HepG2 (cell line): ENCODE measurements around the gene ATP6V1G2. TPM values are rescaled to one million over a fixed set of nuclear protein-coding genes. Genes with fewer than 3 reads are reported as not detected.

Experiments
- ATAD3A ChIP-seq: sonication (generic); formaldehyde crosslinking; IDR thresholded peaks from 2 replicates; pipeline ENCODE4 v1.4.0; 2020; ENCODE audit warnings: missing genetic modification reagents
- BORCS8-MEF2B ChIP-seq: sonication (generic); formaldehyde crosslinking; IDR thresholded peaks from 2 replicates; pipeline ENCODE4 v1.8.0; 2022; ENCODE audit warnings: mild to moderate bottlenecking, missing genetic modification reagents
- CENPX ChIP-seq: sonication (generic); formaldehyde crosslinking; IDR thresholded peaks from 2 replicates; pipeline ENCODE4 v1.9.0; 2021; ENCODE audit warnings: mild to moderate bottlenecking, missing genetic modification reagents, moderate library complexity
- ERF ChIP-seq: IDR thresholded peaks from 2 replicates; pipeline ENCODE4 v1.6.1; 2018; ENCODE audit warnings: missing biosample characterization, missing genetic modification reagents
- FIP1L1 ChIP-seq: fragments of 200-400 bp; formaldehyde crosslinking; IDR thresholded peaks from 2 replicates; pipeline ENCODE4 v1.6.1; 2018; ENCODE audit warnings: low read depth, mild to moderate bottlenecking, low read length, moderate library complexity, borderline replicate concordance; ENCODE audit not compliant: insufficient read depth
- FOXK2 ChIP-seq: fragments of 450-650 bp; IDR thresholded peaks from 2 replicates; pipeline ENCODE4 v1.6.1; 2016
- GTF3A ChIP-seq: sonication (generic); formaldehyde crosslinking; conservative IDR thresholded peaks from 2 replicates; pipeline ENCODE4 v1.4.0; 2020; ENCODE audit warnings: mild to moderate bottlenecking, missing genetic modification reagents
- IKZF4 ChIP-seq: sonication (generic); formaldehyde crosslinking; IDR thresholded peaks from 2 replicates; pipeline ENCODE4 v1.5.1; 2020; ENCODE audit warnings: borderline replicate concordance, mild to moderate bottlenecking, low read depth, missing genetic modification reagents; ENCODE audit errors: not compliant biosample characterization
- KLF11 ChIP-seq: IDR thresholded peaks from 2 replicates; pipeline ENCODE4 v1.6.1; 2016; ENCODE audit warnings: missing compliant biosample characterization
- NFIB ChIP-seq: sonication (generic); formaldehyde crosslinking; IDR thresholded peaks from 2 replicates; pipeline ENCODE4 v1.9.0; 2021; ENCODE audit warnings: missing genetic modification reagents, mild to moderate bottlenecking, borderline replicate concordance
- PAX8 ChIP-seq: sonication (generic); formaldehyde crosslinking; IDR thresholded peaks from 2 replicates; pipeline ENCODE4 v1.8.0; 2022; ENCODE audit warnings: mild to moderate bottlenecking, missing genetic modification reagents, borderline replicate concordance
- POGZ ChIP-seq: sonication (generic); formaldehyde crosslinking; IDR thresholded peaks from 2 replicates; pipeline ENCODE4 v1.4.0; 2020; ENCODE audit warnings: mild to moderate bottlenecking, missing genetic modification reagents
- POLR2A ChIP-seq, 2 experiments: IDR thresholded peaks; 2 replicates each; pipeline ENCODE4 v1.6.1; 2011; ENCODE audit warnings: low read depth in 2 of 2, low read length in 2 of 2, mild to moderate bottlenecking in 1 of 2, moderate library complexity in 1 of 2; ENCODE audit not compliant: insufficient read depth in 1 of 2
- RARA ChIP-seq: IDR thresholded peaks from 2 replicates; pipeline ENCODE4 v1.6.1; 2016; ENCODE audit warnings: missing genetic modification reagents, missing compliant biosample characterization
- RFX1 ChIP-seq: fragments of 450-650 bp; IDR thresholded peaks from 2 replicates; pipeline ENCODE4 v1.6.1; 2017
- TEAD2 ChIP-seq: sonication (generic); formaldehyde crosslinking; IDR thresholded peaks from 2 replicates; pipeline ENCODE4 v1.9.0; 2021; ENCODE audit warnings: missing genetic modification reagents
- THYN1 ChIP-seq: sonication (generic); formaldehyde crosslinking; IDR thresholded peaks from 2 replicates; pipeline ENCODE4 v1.8.1; 2023; ENCODE audit warnings: low read depth, mild to moderate bottlenecking, moderate library complexity, missing genetic modification reagents, borderline replicate concordance
- TP53 ChIP-seq: sonication (generic); formaldehyde crosslinking; conservative IDR thresholded peaks from 2 replicates; pipeline ENCODE4 v1.4.0; 2020; ENCODE audit warnings: missing genetic modification reagents
- ZBTB20 ChIP-seq: sonication (generic); formaldehyde crosslinking; IDR thresholded peaks from 2 replicates; pipeline ENCODE4 v1.8.1; 2023; ENCODE audit warnings: missing genetic modification reagents, low read depth, mild to moderate bottlenecking, borderline replicate concordance
- ZC3H4 ChIP-seq: sonication (generic); formaldehyde crosslinking; IDR thresholded peaks from 2 replicates; pipeline ENCODE4 v1.4.0; 2020; ENCODE audit warnings: missing genetic modification reagents, borderline replicate concordance
- ZMYM3 ChIP-seq: sonication (generic); formaldehyde crosslinking; IDR thresholded peaks from 2 replicates; pipeline ENCODE4 v1.5.1; 2020; ENCODE audit warnings: mild to moderate bottlenecking, missing genetic modification reagents
- ZNF138 ChIP-seq: sonication (generic); formaldehyde crosslinking; IDR thresholded peaks from 2 replicates; pipeline ENCODE4 v1.5.0; 2020; ENCODE audit warnings: mild to moderate bottlenecking, low read depth, missing genetic modification reagents
- ZNF180 ChIP-seq: sonication (generic); formaldehyde crosslinking; IDR thresholded peaks from 2 replicates; pipeline ENCODE4 v1.4.0; 2020; ENCODE audit warnings: low read depth, missing genetic modification reagents, borderline replicate concordance
- ZNF354B ChIP-seq: sonication (generic); formaldehyde crosslinking; IDR thresholded peaks from 2 replicates; pipeline ENCODE4 v1.8.0; 2022; ENCODE audit warnings: mild to moderate bottlenecking, missing genetic modification reagents
- ZNF605 ChIP-seq: sonication (generic); formaldehyde crosslinking; IDR thresholded peaks from 2 replicates; pipeline ENCODE4 v1.8.0; 2022; ENCODE audit warnings: mild to moderate bottlenecking, missing genetic modification reagents
- ZNF737 ChIP-seq: sonication (generic); formaldehyde crosslinking; IDR thresholded peaks from 2 replicates; pipeline ENCODE4 v1.5.0; 2020; ENCODE audit warnings: missing genetic modification reagents, mild to moderate bottlenecking, borderline replicate concordance
- ZSCAN22 ChIP-seq: sonication (generic); formaldehyde crosslinking; IDR thresholded peaks from 2 replicates; pipeline ENCODE4 v1.4.0; 2020; ENCODE audit warnings: mild to moderate bottlenecking, missing genetic modification reagents
- polyA plus RNA-seq, 8 experiments: library from polyadenylated mRNA; depleted of rRNA in 3 of 8; stranded (reverse) in 7 of 8; unstranded in 1 of 8; fragments of >200 nt; fragmentation: Illumina TruSeq in 4 of 8; extraction: Trizol in 4 of 8; gene quantifications; 2 replicates each; pipeline versions ENCODE4 v1.2.1 to v1.2.3, GENCODE V29; 2011 to 2016; ENCODE audit warnings: low read depth in 4 of 8, missing spikeins in 1 of 8, mixed read lengths in 1 of 8; ENCODE audit not compliant: insufficient read depth in 1 of 8
- total RNA-seq, 5 experiments: library from RNA; depleted of rRNA; stranded (reverse); fragments of >200 nt; fragmentation: Illumina TruSeq; extraction: Trizol; gene quantifications; 2 replicates each; pipeline ENCODE4 v1.2.3, GENCODE V29; 2016; ENCODE audit warnings: low read depth in 1 of 5
- TF ChIP-seq, protein P1 (sequence below): IDR thresholded peaks from 2 replicates; pipeline ENCODE4 v1.6.1; 2016; ENCODE audit warnings: low read depth, control low read depth
- TF ChIP-seq, protein P2 (sequence below): sonication (generic); formaldehyde crosslinking; IDR thresholded peaks from 2 replicates; pipeline ENCODE4 v1.5.1; 2020; ENCODE audit warnings: mild to moderate bottlenecking, missing genetic modification reagents, moderate library complexity
- TF ChIP-seq, protein P3 (sequence below): sonication (generic); formaldehyde crosslinking; IDR thresholded peaks from 2 replicates; pipeline ENCODE4 v1.4.0; 2020; ENCODE audit warnings: missing genetic modification reagents

The ATP6V1G2 gene
- total and polyA plus RNA-seq, 2 of the 13 experiments (the other 11 are each of a cell fraction or from before 2014, with no cell fraction given), result 0.27 to 0.83 TPM

GRCh38 chr6:31580807-31581433, 34.5 kb upstream of the ATP6V1G2 start (continued):
- peak; percentile 80 for TF ChIP-seq BORCS8-MEF2B (CRISPR knock-in tag)
- TF ChIP-seq THYN1 (CRISPR knock-in tag), result no peak
- TF ChIP-seq, protein P1, sequence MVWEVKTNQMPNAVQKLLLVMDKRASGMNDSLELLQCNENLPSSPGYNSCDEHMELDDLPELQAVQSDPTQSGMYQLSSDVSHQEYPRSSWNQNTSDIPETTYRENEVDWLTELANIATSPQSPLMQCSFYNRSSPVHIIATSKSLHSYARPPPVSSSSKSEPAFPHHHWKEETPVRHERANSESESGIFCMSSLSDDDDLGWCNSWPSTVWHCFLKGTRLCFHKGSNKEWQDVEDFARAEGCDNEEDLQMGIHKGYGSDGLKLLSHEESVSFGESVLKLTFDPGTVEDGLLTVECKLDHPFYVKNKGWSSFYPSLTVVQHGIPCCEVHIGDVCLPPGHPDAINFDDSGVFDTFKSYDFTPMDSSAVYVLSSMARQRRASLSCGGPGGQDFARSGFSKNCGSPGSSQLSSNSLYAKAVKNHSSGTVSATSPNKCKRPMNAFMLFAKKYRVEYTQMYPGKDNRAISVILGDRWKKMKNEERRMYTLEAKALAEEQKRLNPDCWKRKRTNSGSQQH, result no peak
- TF ChIP-seq ZMYM3, result peak; percentile 38; the same call in 1 of the 2 replicates
- TF ChIP-seq FOXK2, result no peak
- no peak for TF ChIP-seq NFIB
- TF ChIP-seq RARA, result 0 out of 2 replicates have a peak, but pooled peaks have one; percentile 20
- no peak for TF ChIP-seq ZNF354B (CRISPR knock-in tag)
- no peak for TF ChIP-seq ATAD3A (CRISPR knock-in tag)
- no peak for TF ChIP-seq CENPX
- TF ChIP-seq ZSCAN22 (CRISPR knock-in tag), result no peak
- TF ChIP-seq TP53 (CRISPR knock-in tag), result no peak
- no peak for TF ChIP-seq FIP1L1
- TF ChIP-seq ZNF138 (CRISPR knock-in tag), result no peak
- TF ChIP-seq POGZ (CRISPR knock-in tag), result peak; percentile 71; the same call in 1 of the 2 replicates
- no peak for TF ChIP-seq ZBTB20
- 0 out of 2 replicates have a peak, but pooled peaks have one; percentile 18 for TF ChIP-seq KLF11 (CRISPR knock-in tag)
- TF ChIP-seq TEAD2 (CRISPR knock-in tag), result peak; percentile 71; the same call in 1 of the 2 replicates
- TF ChIP-seq ERF, result peak; percentile 90; the same call in 1 of the 2 replicates
- TF ChIP-seq ZNF737, result peak; percentile 87; the same call in 1 of the 2 replicates
- TF ChIP-seq, protein P2, sequence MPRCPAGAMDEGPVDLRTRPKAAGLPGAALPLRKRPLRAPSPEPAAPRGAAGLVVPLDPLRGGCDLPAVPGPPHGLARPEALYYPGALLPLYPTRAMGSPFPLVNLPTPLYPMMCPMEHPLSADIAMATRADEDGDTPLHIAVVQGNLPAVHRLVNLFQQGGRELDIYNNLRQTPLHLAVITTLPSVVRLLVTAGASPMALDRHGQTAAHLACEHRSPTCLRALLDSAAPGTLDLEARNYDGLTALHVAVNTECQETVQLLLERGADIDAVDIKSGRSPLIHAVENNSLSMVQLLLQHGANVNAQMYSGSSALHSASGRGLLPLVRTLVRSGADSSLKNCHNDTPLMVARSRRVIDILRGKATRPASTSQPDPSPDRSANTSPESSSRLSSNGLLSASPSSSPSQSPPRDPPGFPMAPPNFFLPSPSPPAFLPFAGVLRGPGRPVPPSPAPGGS (CRISPR knock-in tag), result no peak
- TF ChIP-seq IKZF4 (CRISPR knock-in tag), result no peak
- peak; percentile 64; the same call in 1 of the 2 replicates for TF ChIP-seq ZNF605 (CRISPR knock-in tag)
- no peak for TF ChIP-seq ZNF180
- peak in 1 of 2 experiments; percentile 53; a peak in 1 of 4 replicates for TF ChIP-seq POLR2A (IDR thresholded peaks at IDR 0.05; ENCODE audit: insufficient read depth in 1 of 2, low read depth in 2 of 2, low read length in 2 of 2)
- TF ChIP-seq ZC3H4, result no peak
- no peak for TF ChIP-seq PAX8 (CRISPR knock-in tag)
- peak; percentile 69; the same call in 1 of the 2 replicates for TF ChIP-seq GTF3A (CRISPR knock-in tag)
- no peak for TF ChIP-seq RFX1
- TF ChIP-seq, protein P3, sequence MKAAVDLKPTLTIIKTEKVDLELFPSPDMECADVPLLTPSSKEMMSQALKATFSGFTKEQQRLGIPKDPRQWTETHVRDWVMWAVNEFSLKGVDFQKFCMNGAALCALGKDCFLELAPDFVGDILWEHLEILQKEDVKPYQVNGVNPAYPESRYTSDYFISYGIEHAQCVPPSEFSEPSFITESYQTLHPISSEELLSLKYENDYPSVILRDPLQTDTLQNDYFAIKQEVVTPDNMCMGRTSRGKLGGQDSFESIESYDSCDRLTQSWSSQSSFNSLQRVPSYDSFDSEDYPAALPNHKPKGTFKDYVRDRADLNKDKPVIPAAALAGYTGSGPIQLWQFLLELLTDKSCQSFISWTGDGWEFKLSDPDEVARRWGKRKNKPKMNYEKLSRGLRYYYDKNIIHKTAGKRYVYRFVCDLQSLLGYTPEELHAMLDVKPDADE (CRISPR knock-in tag), result no peak
